GM18507 (cell line): ENCODE measurements around the gene STRIP2.
"Not testable (repeated sequence)": the region's sequence is repeated elsewhere in the genome, so short reads cannot be mapped to it uniquely, and the experiment has no call there.

Experiments used
- DNase-seq: peaks from one replicate; pipeline ENCODE4 v3.0.0; 2011; ENCODE audit warnings: low read depth; ENCODE audit not compliant: insufficient read length; ENCODE audit errors: extremely low spot score
- FAIRE-seq: peaks from 2 replicates; lab custom pipeline; 2011; peaks lifted over from hg19 to GRCh38; lab: Jason Lieb, UNC

STRIP2 gene

DNA sequence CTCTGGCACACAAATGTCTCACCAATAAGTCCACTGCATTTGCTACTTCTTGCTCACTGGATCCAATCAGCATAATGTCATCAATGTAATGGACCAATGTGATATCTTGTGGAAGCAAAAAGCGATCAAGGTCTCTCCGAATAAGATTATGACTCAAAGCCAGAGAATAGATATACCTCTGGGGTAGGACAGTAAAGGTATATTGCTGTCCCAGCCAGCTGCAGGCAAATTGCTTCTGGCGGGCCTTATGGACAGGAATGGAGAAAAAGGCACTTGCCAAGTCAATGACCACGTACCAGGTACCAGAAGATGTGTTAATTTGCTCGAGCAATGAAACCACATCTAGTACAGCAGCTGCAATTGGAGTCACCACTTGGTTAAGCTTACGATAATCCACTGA, 13.2 kb downstream of the STRIP2 start:
- not testable (repeated sequence) for FAIRE-seq, DNase-seq

DNA sequence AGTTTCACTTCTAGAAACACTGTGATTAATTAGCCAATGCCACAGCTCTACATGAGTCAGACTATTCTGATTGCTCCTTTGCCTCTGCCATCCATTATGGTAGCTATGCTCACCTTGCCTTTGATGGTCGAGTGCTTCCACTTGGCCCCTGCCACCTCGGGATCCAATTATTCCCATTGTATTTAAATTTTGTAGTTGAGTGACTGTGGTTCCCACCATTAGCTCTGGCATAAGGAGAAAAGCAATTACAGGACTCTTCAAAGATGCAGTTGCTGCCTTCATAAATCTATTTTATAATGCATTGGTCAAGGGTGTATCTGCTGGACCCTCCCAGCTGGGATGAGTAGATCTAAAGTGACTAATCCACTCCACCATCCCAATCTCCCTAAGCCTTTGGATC, 14.4 kb downstream of the STRIP2 start:
- DNase-seq, FAIRE-seq: not testable (repeated sequence)

GRCh38 chr7:129450295-129450694, 16.1 kb downstream of the STRIP2 start:
- no peak for DNase-seq

DNA sequence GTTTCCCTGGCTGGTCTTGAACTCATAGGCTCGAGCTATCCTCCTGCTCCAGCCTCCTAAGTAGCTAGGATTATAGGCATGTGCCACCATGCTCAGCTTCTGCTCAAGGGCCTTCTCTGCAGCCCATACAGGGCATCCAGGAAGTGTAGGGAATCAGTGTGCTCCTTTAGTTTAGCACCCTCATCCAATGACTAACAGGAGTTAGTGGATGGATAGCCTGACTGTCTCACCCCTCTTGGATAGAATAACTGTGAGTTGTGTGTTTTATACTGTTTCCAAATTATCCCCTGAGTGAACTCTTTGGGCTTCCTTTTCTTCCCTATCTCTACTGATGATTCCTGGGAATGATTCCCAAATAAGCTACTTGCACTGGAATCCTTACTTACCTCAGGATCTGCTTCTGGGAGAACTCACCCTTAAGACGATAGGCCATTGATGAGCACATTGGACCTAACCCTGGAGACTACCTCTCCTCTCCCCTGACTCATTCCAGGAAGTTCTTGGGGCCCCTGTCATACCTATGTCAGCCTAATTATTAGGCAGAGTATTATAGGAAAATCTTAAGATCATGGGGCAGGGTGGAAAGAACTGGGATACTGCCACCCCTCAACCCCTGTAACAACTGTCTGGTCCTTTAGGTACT, 18.5 kb downstream of the STRIP2 start:
- DNase-seq (no peak), FAIRE-seq (no peak)

More at GRCh38 chr7:129450295-129450694, 16.1 kb downstream of the STRIP2 start:
- FAIRE-seq = no peak

DNA sequence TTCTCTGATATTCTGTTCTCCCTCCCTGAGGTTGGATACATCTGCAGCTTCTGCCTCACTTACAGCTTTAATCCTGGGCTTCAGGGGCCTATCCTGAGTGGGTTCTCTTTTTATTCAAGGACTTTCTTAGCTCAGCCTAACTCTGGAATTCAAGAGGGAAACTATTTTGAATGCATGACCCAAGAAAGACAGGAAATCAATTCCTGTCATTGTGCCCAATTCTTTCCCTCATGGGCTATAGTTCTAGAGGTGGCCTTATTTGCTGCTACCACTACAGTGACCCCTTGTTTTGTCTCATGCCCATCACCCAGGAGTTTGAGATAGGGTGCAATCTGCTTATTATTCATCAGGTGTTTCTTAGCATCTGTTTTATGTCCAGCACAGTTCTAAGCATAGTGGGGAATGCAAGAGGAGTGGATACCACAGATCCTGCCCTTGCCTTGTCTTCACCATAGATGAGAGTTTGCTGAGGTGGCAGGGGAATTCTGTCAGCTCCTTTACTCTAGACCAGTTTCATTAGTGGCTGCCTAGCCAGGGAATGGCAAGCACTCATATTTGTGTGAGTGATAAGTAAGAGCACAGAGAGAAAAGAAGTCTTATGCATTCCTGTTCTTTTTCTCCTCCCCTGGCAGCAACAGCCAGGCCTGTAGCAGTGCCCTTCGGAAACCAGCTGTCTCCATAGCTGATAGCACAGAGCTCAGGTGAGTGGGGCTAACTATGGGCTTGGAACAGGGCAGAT, 19.4 kb downstream of the STRIP2 start:
- DNase-seq = no peak
- FAIRE-seq = no peak

GRCh38 chr7:129454249-129454551, 20.0 kb downstream of the STRIP2 start:
- no peak for FAIRE-seq
- no peak for DNase-seq

DNA sequence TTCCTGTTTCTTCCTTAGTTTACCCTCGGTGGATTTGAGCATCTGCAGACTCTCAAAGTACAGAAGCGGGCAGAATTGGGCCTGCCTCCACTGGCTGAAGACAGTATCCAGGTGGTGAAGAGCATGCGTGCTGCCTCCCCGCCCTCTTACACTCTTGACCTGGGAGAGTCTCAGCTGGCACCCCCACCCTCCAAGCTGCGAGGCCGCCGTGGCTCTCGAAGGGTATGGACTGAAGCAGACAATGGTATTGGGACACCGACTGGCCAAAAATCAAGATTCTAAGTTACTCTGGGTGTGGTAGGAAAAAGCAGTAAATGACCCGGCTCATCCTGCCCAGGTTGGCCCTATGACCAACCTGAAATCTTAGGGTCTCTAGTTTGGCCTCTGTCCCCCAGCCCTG, 22.2 kb downstream of the STRIP2 start:
- no peak for DNase-seq
- no peak for FAIRE-seq

- FAIRE-seq (no peak), DNase-seq (no peak)
Observed at GRCh38 chr7:129457101-129457500, 22.9 kb downstream of the STRIP2 start.

DNA sequence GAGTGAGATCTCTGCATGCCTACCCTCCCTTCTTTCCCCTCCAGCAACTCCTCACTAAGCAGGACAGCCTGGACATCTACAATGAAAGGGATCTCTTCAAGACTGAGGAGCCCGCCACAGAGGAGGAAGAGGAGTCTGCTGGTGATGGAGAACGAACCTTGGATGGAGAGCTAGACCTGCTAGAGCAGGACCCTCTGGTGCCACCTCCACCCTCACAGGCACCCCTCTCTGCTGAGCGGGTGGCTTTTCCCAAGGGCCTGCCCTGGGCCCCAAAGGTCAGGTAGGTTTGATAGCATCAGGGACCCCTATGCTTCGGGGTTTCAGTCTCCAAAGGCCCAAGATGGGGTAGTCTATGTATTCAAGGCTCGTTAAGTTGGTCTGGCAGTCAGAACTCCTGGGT, 23.9 kb downstream of the STRIP2 start:
- no peak for DNase-seq
- FAIRE-seq = no peak

DNA sequence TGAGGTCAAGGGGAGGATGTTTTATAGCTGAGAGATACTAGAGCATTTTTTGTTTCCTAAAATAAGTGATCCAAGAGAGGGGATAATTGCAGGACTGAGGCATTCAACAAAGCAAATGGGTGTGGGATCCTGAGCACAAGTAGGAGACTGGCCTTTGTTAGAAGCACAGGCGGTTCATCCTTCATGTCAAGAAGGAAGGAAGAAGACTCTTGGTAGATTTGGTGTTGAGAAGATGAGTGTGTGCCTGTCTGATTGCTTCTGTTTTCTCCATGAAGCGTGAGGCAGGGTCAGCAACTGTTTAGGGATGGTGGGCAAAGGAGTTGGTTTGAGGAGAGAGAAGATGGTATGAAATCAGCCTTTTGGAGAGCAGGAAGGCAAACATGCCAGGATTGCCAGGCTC, 27.6 kb downstream of the STRIP2 start:
- no peak for FAIRE-seq
- no peak for DNase-seq

GRCh38 chr7:129462420-129462819, 28.2 kb downstream of the STRIP2 start:
- no peak for FAIRE-seq
- no peak for DNase-seq

- no peak for FAIRE-seq
- no peak for DNase-seq
Observed at GRCh38 chr7:129464194-129464593, 30.0 kb downstream of the STRIP2 start.

DNA sequence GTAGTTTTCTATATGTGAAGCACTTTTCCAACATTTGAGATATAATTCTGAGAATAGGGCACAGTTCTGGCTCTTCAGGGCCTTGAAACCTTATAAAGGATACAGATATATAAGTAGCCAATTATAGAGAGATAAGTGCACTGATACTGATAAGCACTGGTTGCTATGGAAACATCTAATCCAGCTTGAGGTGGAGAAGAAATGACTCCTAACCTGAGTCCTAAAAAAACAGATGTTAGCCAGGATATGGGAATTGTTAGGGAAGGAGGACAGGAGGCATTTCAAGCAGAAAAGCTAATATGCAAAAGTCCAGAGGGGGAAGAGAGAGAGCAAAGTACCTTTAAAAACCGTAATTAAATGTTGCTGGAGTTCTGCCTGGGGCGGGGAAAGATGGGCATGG, 30.8 kb downstream of the STRIP2 start:
- no peak for FAIRE-seq
- DNase-seq = no peak

DNA sequence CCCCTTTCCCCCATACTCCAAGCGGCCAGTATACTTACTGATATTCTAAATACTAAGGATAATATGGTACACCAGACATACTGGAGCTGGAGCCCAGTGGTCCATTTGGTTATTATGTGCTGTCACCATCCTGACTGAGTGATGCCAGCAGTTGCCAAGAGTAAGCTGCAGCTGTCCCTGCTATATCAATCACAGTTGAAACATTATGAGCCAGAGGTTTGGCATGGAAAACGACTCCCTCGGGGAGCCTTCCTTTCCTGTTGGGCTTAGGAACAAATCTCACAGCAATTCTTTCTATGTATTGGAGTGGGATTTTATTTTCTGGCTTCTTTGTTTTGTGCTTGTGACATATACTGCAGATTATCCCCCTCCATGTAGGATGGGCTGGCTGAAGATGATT, 32.6 kb downstream of the STRIP2 start:
- FAIRE-seq (no peak), DNase-seq (no peak)

DNA sequence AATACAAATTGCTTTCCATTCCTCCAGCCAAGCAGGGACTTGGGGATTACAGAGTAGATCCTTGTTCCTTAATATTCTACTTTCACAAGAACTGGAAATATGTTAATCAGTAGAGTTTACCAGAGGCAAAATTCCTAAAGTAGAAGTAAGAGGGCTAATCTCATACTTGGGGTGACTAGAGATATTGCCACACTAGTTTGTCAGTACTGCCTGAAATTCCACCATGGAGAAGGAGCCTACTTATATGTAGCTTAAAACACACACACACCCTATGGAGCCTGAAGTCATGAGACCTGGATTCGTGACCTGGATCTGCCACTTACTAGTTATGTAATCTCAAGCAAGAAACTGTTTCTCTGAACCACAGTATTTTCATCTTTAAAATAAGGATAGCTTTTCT, 33.9 kb downstream of the STRIP2 start:
- DNase-seq = no peak

DNA sequence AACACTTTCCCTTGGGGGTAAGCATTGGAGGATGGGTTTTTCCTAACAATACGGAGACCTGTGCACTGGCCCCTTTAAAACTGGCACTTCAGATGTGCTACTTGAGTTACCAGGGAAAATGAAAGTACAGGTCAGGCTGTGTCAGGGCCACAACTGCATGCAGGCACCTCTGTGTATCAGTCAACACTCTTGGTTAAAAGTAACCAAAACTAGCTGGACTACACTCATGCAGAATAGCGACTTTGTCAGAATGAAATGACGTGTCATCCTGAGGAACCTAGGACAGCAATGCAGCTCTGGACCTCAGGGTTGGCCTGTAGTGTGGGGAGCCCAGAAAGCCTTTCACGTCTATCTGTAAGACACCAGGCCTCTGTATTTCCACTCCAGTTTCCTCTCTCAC, 34.3 kb downstream of the STRIP2 start:
- FAIRE-seq = no peak

More for the DNA sequence above, 33.9 kb downstream of the STRIP2 start:
- FAIRE-seq = no peak

DNA sequence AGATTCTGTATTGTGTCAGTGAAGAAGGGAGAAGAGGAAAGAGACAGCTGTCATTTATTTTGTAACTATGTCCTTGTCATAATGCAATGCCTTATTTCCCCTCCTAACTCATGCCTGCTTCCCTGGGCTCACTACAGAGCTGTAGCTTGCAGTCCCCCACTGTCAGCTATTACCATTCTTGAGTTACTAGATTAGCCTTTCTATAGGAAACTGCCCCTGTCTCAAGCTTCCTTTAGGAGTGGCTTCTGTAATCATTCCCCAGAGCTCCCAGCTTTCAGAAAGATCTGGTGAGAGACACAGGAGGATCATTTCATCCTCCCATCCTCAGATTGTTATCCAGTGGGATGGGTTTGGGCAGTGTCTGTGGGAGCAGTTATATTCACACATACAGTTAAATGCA, 35.7 kb downstream of the STRIP2 start:
- DNase-seq = no peak

More for the DNA sequence above, 34.3 kb downstream of the STRIP2 start:
- no peak for DNase-seq

GRCh38 chr7:129470411-129470810, 36.2 kb downstream of the STRIP2 start:
- no peak for DNase-seq
- FAIRE-seq = no peak

More for the DNA sequence above, 35.7 kb downstream of the STRIP2 start:
- no peak for FAIRE-seq

DNA sequence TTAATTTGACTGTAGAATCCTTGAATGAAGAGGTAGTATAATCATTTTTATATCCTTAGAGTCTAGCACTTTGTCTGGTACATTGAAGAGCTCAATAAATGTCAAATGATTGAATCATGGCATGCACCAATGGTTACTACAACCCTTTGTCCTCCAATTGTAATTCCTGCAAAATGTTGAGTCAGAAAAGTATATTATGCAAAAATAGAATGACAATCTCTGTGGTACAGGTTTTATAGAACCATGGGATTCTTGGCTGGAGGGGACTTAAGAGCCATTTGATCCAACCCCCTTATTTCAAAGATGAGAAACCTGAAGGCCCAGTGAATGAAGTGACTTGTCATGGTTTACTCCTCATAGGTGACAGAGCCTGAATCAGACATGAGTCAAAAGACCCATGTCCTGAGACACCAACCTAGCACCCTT, 37.2 kb downstream of the STRIP2 start:
- no peak for FAIRE-seq
- no peak for DNase-seq

GRCh38 chr7:129475931-129476330, 41.7 kb downstream of the STRIP2 start:
- DNase-seq, FAIRE-seq: not testable (repeated sequence)

DNA sequence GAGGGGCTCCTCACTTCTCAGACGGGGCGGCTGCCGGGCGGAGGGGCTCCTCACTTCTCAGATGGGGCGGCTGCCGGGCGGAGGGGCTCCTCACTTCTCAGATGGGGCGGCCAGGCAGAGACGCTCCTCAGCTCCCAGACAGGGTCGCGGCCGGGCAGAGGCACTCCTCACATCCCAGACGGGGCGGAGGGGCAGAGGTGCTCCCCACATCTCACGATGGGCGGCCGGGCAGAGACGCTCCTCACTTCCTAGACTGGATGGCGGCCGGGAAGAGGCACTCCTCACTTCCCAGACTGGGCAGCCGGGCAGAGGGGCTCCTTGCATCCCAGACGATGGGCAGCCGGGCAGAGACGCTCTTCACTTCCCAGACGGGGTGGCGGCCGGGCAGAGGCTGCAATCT, 42.2 kb downstream of the STRIP2 start:
- not testable (repeated sequence) for DNase-seq, FAIRE-seq
